Measurements from ENCODE around the gene UBIAD1. TPM values are rescaled to one million over a fixed set of nuclear protein-coding genes. Genes with fewer than 3 reads are reported as not detected.

Gene UBIAD1
- total and polyA plus RNA-seq, 10 of the 15 experiments (the other 5 are each of a cell fraction or from before 2014, with no cell fraction given) = 4.5 to 23.8 (median 16.0) TPM

GRCh38 chr1:11334261-11334804 is 61.3 kb downstream of the UBIAD1 start:
- POLR2A ChIA-PET = no interaction called here
- Histone ChIP-seq H3K79me2 (ENCODE audit: control insufficient read depth, insufficient read depth, low read length) (no peaks in the 10 kb centered on the region), H3K4me1 (ENCODE audit: control insufficient read depth, insufficient read depth, low read length) (peaks cover 16% of the 10 kb centered on the region), H2AFZ (ENCODE audit: control insufficient read depth, low read depth, low read length) (no peak overlapping the region), H3K27ac (ENCODE audit: control insufficient read depth, insufficient read depth) (no peak overlapping the region), H4K20me1 (ENCODE audit: control insufficient read depth, insufficient read depth) (no peaks in the 10 kb centered on the region), H3K27me3 (replicated peaks in 1 of 2; ENCODE audit: control insufficient read depth in 2 of 2, insufficient read depth in 2 of 2, low read length in 1 of 2) (peaks cover 0 to 4% of the 10 kb centered on the region in 2 experiments; a peak in 2 of 4 replicates), H3K4me3 (no peak overlapping the region), H3K4me2 (ENCODE audit: control insufficient read depth, insufficient read depth) (no peak overlapping the region), H3K9me3 (replicated peaks; ENCODE audit: control insufficient read depth, insufficient read depth, low read length) (no peaks in the 10 kb centered on the region), H3K9ac (ENCODE audit: control insufficient read depth, insufficient read depth, low read length) (no peak overlapping the region), H3K36me3 (ENCODE audit: control insufficient read depth in 2 of 2, insufficient read depth in 2 of 2, low read length in 1 of 2) (no peaks in the 10 kb centered on the region)
- intact Hi-C loops (cut with micrococcal nuclease; ENCODE audit: unreplicated experiment) = no loop called here
- RAD21 ChIA-PET (ENCODE audit: unreplicated experiment) = no interaction called here
- ATAC-seq (no peak), DNase-seq (ENCODE audit: low read depth, low spot score) (no peak), FAIRE-seq (no peak)
- SMC1A ChIA-PET (ENCODE audit: uncharacterized antibody, unreplicated experiment) = no interaction called here
- WGBS (ENCODE audit: insufficient coverage, insufficient replicate concordance, low lambda C conversion rate, missing lambda C conversion rate) = 76% methylated on average over 9 of the region's 13 CpGs
- CTCF ChIA-PET = interaction anchor here (0.7 to 2.3 kb wide), 2 partner anchors 14 to 330 kb away, joined by 3 to 6 read pairs; no protein-coding TSS in a partner anchor
- no TSS peak for BruUV-seq (replicated peaks)
- in situ Hi-C loops (cut with MboI) = no loop called here
- TF ChIP-seq CHD2 (IDR thresholded peaks at IDR 0.05; ENCODE audit: borderline replicate concordance, low read depth, low read length) = no peak
- TF ChIP-seq MXI1 (IDR thresholded peaks at IDR 0.05; ENCODE audit: low read depth, low read length) = no peak
- no peak for TF ChIP-seq SUPT20H (IDR thresholded peaks at IDR 0.05; ENCODE audit: borderline replicate concordance, control insufficient read depth, low read depth, low read length)
- TF ChIP-seq NFYB (IDR thresholded peaks at IDR 0.05; ENCODE audit: insufficient read depth, low read depth, low read length) = no peak
- no peak for TF ChIP-seq RCOR1 (conservative IDR thresholded peaks at IDR 0.05; ENCODE audit: low read depth, low read length)
- no peak for TF ChIP-seq MYB (IDR thresholded peaks at IDR 0.05; ENCODE audit: borderline replicate concordance, low read depth, low read length)
- no peak for TF ChIP-seq ZZZ3 (IDR thresholded peaks at IDR 0.05; ENCODE audit: control insufficient read depth, insufficient read length, low read depth)
- no peak for TF ChIP-seq EP300 (IDR thresholded peaks at IDR 0.05; ENCODE audit: borderline replicate concordance in 1 of 2, control insufficient read depth in 1 of 2, low read depth in 2 of 2, low read length in 2 of 2)
- no peak for TF ChIP-seq IRF5 (IDR thresholded peaks at IDR 0.05; ENCODE audit: borderline replicate concordance)
- TF ChIP-seq CBX5 (IDR thresholded peaks at IDR 0.05; ENCODE audit: low read depth) = no peak
- TF ChIP-seq PRDM15 (CRISPR knock-in tag; IDR thresholded peaks at IDR 0.05) = no peak
- TF ChIP-seq E4F1 (IDR thresholded peaks at IDR 0.05; ENCODE audit: borderline replicate concordance, partially characterized antibody) = no peak
- TF ChIP-seq SKIL (IDR thresholded peaks at IDR 0.05; ENCODE audit: low read depth, poor library complexity, severe bottlenecking) = no peak

Data from GM12878 (cell line).